GM21619 (cell line): ENCODE results near the gene TM2D3.

Source experiments
- ATAC-seq: cut with Tn5 transposase; IDR thresholded peaks from one replicate; pipeline ENCODE4 v1.9.1; 2021; ENCODE audit not compliant: unreplicated experiment

Gene TM2D3

DNA sequence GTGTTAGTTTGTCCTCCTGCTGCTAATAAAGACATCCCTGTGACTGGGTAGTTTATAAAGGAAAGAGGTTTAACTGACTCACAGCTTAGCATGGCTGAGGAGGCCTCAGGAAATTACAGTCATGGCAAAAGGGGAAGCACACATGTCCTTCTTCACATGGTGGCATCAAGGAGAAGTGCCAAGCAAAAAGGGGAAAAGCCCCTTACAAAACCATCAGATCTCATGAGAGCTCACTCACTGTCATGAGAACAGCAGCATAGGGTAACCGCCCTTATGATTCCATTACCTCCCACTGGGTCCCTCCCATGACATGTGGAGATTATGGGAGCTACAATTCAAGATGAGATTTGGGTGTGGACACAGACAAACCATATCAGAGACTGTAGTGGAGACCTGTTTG lies 27.0 kb downstream of the TM2D3 start:
- ATAC-seq, result no peak

DNA sequence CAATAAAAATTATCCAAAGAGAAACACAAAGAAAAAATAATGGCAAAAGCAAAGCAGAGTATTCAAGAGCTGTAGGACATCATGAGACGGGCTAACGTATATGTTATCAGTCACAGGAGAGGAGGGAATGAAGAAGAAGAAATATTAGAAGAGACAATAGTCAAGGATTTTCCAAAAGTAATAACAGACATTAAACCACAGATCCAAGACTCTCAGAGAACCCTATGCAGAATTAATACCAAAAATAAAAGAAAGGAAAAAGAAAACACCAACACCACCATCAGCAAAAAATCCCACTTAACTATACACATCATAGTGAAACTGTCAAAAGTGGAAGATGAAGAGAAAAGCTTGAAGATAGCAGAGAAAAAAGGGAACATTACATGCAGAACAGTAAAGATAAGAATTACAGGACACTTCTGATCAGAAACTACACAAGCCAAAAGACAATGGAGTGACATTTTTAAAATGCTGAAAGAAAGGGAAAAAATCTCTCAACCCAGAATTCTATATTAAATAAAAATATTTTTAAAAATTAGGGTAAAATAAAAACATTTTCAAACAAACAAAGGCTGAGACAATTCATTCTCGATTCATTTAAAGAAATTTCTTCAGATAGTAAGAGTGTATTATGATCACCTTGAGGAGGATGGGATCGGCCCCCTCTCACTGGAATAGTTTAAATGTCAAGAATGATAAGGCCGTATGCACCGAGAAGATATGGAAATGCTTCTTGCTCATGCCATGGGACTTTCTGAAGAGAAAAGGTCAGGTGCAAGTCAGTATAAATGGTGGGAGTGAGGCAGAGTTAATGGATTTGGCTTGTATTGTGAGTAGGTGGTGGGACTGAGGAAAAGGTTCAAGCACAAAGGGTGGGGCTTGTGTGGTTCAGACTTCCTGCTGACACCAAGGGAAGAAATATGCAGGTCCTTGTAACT lies 28.5 kb downstream of the TM2D3 start:
- no peak for ATAC-seq

DNA sequence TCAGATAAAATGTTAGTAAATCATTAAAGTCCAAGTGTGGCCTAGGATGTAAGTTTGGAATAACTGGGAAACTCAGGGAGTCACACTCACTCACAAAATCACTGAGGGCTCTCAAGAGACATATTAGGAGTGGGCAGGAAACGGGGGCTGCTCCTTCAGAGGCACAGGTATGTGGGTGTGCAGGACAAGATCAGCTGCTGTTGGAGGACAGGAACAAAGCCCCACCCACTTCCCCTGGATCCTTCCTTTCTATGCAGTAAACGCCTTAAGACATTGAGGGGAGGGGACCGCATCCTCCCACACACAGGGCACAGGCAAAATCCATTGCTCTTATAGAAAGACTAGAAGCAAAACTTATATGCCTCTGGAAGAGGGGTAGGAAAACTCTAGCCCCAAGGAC lies 30.2 kb downstream of the TM2D3 start:
- no peak for ATAC-seq

DNA sequence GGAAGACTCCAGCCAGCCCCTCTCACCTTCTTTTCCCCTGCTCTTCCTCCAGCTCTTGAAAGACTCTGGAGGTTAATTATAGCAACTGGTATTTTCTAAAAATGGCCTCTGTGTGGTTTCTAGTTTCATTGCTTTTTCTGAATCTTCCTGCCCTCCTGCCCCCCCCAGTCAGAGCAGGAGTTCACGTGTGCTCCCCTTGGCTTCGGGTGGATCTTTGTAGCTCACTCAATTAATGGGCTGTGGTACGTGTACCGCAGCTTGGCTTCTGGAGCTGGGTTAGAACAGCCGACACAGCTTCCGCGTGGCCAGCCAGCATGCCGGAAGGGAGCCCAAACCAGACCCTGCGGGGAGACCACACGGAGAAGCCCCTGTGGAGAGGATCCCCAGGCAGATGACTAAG lies 31.5 kb downstream of the TM2D3 start:
- ATAC-seq, result no peak

DNA sequence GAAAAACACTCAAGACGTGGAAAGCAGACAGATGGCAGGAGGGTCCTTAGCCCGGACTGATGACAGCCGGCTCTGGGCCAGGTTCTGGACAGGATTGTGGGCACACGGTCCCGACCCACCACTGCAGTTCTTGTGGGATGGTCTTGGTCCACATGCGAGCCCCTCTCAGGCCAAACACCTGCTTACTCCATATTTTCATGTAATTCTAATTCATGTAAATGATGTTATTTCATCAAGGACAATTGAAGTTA lies 32.6 kb downstream of the TM2D3 start:
- no peak for ATAC-seq

DNA sequence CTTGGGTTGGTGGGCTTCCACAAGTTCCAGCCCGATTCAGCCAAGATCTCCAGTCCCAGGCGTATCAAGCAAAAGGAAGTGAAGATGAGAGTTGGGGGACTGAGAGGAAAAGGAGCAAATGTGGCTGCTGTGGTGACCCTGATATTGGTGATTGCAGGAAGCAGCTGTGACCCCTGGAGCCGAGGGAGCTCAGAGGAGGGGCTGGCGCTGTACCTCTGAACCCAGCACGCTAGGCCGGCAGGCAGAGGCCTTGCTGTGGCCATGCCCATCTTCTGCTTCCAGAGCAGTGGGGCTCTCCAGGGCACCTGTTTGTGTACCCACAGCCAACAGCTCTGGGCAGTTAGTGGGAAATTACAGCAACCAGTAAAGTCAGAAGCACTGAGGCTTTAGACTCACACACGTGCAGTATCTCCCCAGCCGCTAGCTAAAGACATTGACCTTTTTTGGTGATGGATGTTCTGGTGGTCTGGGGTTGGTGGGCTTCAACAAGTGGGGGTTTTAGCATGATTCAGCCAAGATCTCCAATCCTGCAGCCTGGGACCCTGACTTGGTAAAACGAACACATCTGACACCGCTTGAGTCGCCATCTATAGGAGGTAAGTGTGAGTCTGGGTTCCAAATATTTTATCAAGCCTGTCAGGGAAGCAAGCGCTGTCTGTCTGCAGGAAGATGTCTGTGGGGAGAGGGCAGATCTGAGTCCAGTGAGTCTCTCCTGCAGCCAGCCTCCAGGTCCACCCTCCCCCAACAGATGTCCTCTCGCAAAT lies 33.1 kb downstream of the TM2D3 start:
- no peak for ATAC-seq

DNA sequence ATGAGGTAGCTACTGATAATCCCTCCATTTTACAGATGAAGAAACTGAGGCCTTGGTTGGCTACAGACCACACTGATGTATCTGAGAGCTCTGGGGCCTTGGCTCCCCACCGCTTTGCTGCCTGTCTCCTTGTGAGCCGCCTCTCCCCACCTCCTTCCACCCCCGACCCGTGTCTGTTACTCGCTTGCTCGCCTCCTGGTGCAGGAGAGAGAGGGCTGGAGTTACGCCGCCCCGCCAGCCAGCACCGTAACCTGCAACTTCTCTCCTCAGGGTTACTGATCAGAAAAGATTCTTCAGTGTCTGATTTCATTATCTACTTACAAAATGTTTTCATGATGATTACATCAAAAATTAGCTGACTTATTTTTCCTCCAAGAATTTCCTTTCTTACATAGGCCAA lies 34.1 kb downstream of the TM2D3 start:
- ATAC-seq, result no peak

DNA sequence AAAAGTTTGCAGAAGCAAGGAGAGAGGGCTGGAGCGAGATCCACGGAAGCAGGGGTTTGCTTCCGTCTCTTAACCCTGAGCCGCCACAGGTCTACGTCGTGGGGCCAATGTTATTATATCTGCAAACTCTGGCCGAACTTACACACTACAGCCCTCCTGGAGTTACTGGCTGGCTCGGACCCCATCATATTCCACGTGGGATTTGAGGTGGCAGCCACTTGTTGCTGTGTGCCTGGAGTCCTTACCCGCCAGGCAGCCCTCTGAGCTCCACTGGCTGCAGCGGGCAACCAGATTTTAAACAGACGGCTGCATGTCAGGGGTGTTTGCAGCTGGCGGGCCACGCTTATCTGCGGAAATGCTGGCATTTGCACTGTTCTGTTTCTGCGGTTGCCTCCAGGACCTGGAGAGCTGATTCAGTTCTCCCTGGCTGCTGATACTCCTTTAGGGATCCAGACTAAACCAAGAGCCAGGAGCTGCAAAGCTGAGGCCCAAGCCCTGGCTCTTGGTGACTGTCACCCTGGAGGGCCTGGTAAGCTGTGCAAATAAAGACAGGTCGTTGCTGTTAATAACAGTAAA lies 34.7 kb downstream of the TM2D3 start:
- ATAC-seq, result no peak

DNA sequence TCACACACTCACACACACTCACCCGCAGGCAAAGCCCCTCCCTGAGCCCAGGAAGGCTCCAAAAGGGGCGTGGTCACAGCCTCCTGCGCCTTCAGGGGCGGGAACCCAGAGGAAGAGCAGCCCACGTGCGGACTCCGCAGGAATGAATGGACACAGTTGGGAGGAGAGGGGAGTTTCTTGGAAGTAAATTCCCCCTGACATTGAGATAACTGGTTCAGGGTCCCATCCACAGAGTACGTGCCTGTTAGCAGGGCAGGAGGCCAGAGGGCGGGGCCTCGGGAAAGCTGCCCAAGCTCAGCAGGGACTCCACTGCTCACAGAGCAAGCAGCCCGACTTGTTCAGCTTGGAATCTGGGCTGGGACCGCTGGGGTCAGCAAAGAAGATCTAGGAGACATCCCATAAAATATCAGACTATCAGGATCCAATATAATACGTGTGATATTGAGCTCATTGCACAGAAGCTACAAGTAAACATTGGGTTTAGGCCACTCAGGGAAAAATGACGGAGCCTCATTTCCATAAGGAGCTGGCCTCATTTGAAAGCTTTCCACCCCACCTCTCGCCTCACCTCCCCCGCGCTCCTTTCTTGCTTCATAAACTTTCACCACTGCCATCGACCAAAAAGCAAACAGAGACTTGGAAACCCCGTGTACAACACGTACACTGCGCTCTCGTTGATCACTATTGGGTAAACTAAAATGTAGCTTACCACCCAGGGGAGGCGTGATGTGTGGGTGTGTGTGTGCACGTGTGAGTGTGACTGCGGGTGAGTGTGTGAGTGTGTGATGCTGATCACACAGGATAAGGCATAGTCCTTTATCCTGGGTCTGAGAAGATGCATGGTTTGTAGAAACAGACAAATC lies 36.0 kb downstream of the TM2D3 start:
- no peak for ATAC-seq

DNA sequence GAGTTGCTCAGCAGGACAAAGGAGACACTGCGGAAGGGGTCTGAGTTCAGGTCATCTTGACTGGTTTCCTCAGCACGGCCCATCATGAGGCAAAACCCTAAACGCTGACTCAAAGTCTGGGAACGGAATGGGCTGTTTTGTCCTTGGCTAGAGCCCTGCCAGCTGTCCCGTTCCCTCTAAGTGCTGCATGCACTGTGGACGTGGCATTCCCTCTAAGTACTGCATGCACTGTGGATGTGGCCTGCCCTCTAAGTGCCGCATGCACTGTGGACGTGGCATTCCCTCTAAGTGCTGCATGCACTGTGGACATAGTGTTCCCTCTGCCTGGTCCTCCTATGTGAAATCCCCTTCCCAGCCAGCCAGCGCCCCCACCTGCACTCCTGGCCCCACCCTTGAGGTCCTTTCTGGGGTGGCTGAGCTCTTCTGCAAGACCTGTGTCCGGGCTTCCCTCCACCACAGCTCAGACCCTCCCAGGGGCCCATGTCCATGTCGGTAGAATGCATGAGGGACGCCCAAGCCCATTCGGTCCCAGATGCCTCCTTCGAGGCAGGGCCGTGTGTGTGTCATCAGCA lies 36.7 kb downstream of the TM2D3 start:
- no peak for ATAC-seq

DNA sequence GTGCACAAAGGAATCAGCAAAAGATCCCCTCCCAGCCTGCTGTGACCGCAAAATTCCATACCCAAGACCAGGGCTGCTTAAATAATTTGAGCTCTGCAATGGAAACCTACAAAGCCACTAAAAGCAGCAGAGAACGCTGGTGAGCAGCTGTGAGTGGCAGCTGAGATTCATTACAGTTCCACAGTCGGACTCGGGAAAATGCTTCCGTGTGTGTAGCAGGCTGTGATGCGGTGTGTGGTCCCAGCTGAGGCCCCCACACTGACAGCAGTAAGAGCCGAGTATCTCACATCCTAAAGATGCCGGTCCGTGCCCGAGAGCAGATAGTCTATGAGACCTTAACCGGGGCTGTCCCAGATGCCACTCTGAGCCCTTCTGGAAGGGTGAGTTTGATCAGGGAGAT lies 37.4 kb downstream of the TM2D3 start:
- ATAC-seq, result no peak

DNA sequence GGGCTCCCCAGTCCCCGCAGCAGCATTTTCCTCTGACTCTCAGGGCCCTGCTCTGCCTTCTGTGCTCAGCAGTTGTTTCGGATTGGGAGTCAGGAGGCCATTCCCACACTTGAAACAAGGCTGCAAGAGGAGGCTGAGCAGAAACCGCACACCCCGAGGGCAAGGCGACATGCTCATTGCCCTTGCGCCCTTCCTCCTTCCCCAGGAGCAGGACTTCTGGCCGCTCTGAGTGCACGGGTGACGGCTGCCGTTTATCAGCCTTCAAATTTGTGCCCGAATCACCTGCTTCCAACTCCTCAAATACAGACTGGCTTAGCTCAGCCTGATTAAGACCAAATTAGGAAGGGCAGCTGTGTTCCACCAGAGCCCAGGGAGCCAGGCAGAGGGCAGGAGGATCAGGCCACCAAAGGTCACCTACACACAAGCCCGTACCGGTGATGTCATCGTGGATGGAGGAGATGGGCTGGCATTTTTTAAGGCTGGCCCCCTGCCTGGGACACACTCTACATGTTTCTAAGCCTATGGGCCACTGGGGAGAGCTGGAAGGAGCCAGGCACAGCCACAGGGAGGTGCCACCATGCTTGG lies 38.1 kb downstream of the TM2D3 start:
- no peak for ATAC-seq

DNA sequence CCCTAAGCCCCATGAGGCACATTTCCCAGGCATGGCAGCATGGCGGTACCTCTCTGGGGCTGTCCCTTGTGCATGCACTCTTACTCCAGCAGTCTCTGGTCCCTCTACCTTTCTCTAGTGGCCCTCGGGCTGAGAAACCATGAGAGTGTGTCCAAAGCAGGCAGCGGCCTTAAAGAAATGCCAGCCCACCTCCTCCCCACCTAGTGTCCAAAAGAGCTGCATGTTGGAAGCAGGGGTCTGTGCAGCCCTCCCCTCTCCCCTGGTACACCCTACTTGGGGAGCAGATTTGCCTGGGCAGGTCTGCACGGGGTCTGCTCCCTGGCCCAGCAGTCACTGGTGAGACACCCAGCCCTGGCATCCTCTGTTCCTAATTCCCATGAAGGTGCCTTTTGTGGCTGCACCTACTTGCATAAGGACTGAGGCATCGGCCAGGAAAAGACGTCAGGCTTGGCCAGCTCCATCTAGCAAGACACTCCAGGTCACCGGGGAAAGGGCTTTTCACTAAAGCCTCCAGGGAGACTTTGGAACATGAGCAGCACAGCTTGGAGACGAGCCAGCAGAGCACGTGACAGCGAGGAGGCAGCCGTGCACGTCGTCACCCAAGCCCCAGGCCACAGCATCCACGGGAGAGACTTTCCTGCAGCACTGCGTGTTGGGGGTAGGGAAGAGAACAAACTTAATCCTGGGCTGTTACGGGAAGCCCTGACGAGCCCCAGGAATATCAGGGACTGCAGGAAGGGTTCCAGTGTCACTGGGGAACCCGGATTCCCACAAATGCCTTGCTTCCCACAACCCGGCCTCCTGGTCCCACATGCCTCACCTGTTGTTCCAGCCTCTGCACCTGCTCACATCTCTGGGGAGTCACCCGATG lies 38.8 kb downstream of the TM2D3 start:
- no peak for ATAC-seq

DNA sequence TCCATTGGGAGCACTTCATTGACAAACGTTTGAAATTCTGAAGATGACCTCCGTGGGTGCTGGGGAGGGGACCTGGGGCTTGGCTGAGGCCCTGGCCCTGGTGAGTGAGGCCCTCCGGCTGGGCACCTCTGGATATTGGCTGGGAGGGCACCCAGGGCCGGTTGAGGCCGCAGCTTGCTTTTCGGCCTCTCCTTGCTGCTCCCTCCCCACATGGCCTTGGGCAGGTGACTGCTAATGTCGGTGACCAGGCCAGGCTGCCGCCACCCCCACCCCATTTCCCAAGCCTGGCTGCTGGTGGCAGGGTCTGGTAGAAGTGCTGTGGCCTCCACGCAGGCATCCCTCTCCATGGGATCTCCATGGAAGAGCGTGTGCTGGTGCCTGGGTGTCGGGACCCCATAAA lies 39.5 kb downstream of the TM2D3 start:
- ATAC-seq, result no peak

DNA sequence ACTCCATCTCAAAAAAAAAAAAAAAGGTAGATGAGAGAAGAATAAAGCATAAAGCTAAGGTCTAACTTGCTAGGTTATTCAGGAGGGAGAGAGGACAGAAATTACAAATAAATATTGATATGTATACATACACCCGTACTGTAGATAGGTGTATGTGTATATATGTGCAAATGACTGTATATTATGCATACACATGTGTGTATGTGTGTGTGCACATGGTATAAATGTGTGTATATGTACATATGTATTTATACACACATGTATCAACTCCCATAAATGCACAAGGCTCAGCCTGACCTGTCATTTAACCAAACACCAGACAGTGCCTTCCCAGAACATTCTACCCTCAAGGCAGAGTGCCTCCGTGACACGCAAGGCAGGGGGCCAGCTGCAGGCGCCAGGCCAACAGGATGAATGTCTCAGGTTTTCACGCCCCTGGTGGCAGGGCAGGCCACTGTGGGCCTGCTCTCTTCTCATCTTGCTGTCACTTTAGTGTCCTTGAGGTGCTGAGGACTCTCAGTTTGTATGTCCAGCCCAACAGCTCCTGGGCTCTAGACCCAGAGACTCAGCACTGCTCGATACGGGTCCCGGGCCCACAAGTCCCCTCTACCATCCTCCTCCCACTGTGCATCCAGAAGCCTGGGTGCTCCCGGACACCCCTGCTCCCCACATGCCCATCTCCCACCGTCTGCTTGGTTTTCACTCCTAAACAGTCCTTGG lies 40.4 kb downstream of the TM2D3 start:
- no peak for ATAC-seq

DNA sequence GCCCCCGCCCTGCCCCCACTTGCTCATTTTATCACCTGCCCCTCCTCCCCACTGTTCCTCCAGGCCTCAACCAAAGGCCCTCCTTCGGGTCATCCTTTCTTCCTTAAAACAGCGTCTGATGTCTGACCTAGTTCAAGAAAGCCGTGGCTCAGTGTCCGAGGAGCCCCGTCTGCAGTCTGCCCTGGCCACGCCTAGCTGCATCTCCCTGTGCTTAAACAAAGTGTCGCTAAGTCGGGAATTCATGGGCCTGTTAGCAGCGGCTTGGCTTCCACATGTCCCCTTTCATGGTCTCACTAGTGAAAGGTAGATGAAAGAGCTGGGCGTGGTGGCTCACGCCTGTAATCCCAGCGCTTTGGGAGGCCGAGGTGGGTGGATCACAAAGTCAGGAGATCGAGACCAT lies 41.2 kb downstream of the TM2D3 start:
- no peak for ATAC-seq

DNA sequence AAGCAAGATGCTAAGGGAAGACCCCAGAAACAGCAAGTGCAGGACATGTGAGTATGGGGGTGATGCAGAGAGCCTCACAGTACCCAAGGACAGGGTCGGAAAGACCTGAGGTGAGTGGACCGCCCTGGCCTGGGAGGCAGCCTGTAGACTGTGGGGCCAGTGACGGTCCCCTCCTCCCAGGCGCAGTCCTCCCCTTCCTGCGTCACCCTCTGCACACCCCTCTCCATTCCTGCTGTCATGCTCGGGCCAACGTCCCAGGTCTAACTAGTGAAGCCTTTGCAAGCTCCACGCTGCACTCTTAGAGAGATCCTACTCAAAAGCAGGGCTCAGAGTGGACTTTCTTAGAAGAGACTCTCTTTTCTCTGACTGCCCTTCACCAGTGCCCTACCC lies 41.6 kb downstream of the TM2D3 start:
- ATAC-seq, result no peak

DNA sequence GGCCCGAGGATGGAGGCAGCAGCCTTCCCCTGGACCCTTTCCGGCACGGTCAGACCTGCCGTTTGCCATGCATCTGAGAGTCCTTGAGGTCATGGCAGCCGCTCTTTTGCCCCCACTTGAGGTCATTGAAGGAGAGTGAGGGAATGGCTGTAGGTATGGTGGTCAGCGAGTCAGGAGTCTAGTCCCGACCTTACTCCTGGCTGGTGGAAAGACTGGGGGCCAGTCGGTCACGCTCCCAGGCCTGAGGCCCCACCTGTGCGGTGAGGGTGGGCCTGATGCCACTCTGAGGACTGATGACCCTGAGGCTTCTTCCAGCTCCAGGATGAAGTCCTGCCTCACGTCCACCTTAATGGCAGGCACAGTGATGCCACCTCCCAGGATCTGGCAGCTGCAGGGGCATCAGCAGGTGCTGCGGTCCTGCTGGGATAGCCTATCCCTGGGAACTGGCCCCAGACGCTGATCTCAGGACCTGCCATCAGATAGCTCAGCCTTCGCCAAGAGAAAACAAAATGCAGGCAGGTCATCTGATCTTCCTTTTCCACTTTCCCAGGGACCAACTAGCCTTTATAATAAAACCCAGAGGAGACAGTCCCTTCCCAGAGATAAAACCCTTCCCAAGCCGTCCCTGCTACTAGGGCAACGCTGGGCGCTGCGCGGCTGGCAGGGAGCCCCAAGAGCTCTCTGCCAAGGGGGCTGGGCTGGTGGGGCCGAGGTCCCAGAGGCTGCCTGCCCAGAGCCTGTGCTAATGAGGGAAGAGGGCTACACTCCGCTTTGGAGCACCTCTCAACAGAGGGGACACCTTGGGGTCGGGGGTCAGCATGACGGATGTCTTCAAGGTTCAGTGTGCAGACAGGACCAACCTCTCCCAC lies 42.2 kb downstream of the TM2D3 start:
- no peak for ATAC-seq
